Activated B cell treated with CpG ODN at 0.5 μM for 24 hours (primary cell): ENCODE measurements around the gene ROR2. TPM values are rescaled to one million over a fixed set of nuclear protein-coding genes. Genes with fewer than 3 reads are reported as not detected.
"Not testable (repeated sequence)": the region's sequence is repeated elsewhere in the genome, so short reads cannot be mapped to it uniquely, and the experiment has no call there.

Source experiments
- ATAC-seq: fragments of 200-7000 bp; cut with Tn5 transposase; one replicate; pipeline ENCODE4 v1.10.0; 2021; ENCODE audit warnings: low read depth, mild to moderate bottlenecking, moderate library complexity
- CTCF ChIA-PET: fragments of 350-600 bp; sonication (Branson Sonifier 250); formaldehyde crosslinking; loops from one replicate; lab custom pipeline; 2021; ENCODE audit warnings: antibody characterized with exemption; lab: Charles Lee
- POLR2A ChIA-PET: fragments of 350-600 bp; sonication (Branson Sonifier 250); formaldehyde crosslinking; loops from one replicate; lab custom pipeline; 2021; ENCODE audit warnings: antibody characterized with exemption; lab: Charles Lee
- DNase-seq: peaks from one replicate; pipeline ENCODE4 v3.0.0; 2022
- H3K27ac Mint-ChIP-seq: one replicate; pipeline ENCODE4 v1.8.0; 2020; ENCODE audit warnings: mixed read lengths
- H3K27me3 Mint-ChIP-seq: one replicate; pipeline ENCODE4 v1.8.0; 2021; ENCODE audit warnings: mixed read lengths
- H3K36me3 Mint-ChIP-seq: one replicate; pipeline ENCODE4 v1.8.0; 2021; ENCODE audit warnings: low read depth, mixed read lengths
- H3K4me1 Mint-ChIP-seq: one replicate; pipeline ENCODE4 v1.8.0; 2021; ENCODE audit warnings: mixed read lengths
- H3K4me3 Mint-ChIP-seq: one replicate; pipeline ENCODE4 v1.8.0; 2020; ENCODE audit warnings: mild to moderate bottlenecking, mixed read lengths
- H3K9me3 Mint-ChIP-seq: one replicate; pipeline ENCODE4 v1.8.0; 2020; ENCODE audit warnings: mixed read lengths
- CTCF ChIP-seq: fragments of 200-600 bp; IDR thresholded peaks from one replicate; pipeline ENCODE4 v1.8.0; 2022; ENCODE audit warnings: antibody characterized with exemption, mild to moderate bottlenecking
- intact Hi-C: fragments of 100-400 bp; cut with micrococcal nuclease; formaldehyde crosslinking; loops from one replicate; pipeline ENCODE4 v1.15.1; 2024
- total RNA-seq: library from RNA; stranded (reverse); gene quantifications from 2 replicates; pipeline ENCODE4 v1.2.3, GENCODE V29; 2022

ROR2 gene
- total RNA-seq, 1 donor from 2014 or later = not detected

GRCh38 chr9:91623004-91623403, 327.0 kb downstream of the ROR2 start:
- peaks cover 14% of the 10 kb centered on the region for H3K27me3 Mint-ChIP-seq
- peaks cover 6% of the 10 kb centered on the region for H3K9me3 Mint-ChIP-seq
- DNase-seq (no peak), ATAC-seq (no peak)
- H3K27ac Mint-ChIP-seq = no peak overlapping the region
- intact Hi-C loops = no loop called here
- no peak for TF ChIP-seq CTCF
- no peak overlapping the region for H3K4me3 Mint-ChIP-seq
- no peaks in the 10 kb centered on the region for H3K36me3 Mint-ChIP-seq
- CTCF ChIA-PET = no interaction called here
- no peaks in the 10 kb centered on the region for H3K4me1 Mint-ChIP-seq
- POLR2A ChIA-PET = no interaction called here

GRCh38 chr9:91622121-91622520, 327.9 kb downstream of the ROR2 start:
- H3K4me3 Mint-ChIP-seq = not testable (repeated sequence)

GRCh38 chr9:91614044-91614443, 336.0 kb downstream of the ROR2 start:
- H3K4me1 Mint-ChIP-seq, H3K4me3 Mint-ChIP-seq, CTCF ChIA-PET, intact Hi-C loops, DNase-seq, H3K36me3 Mint-ChIP-seq, ATAC-seq, H3K27ac Mint-ChIP-seq, H3K9me3 Mint-ChIP-seq, POLR2A ChIA-PET, H3K27me3 Mint-ChIP-seq: not testable (repeated sequence)

More at GRCh38 chr9:91622121-91622520, 327.9 kb downstream of the ROR2 start:
- intact Hi-C loops, H3K36me3 Mint-ChIP-seq, DNase-seq, CTCF ChIA-PET, H3K9me3 Mint-ChIP-seq, H3K27ac Mint-ChIP-seq, H3K4me1 Mint-ChIP-seq, ATAC-seq, POLR2A ChIA-PET: not testable (repeated sequence)
- H3K27me3 Mint-ChIP-seq = peaks cover 13% of the 10 kb centered on the region

- ChIA-PET POLR2A (no interaction called here), CTCF (no interaction called here)
- DNase-seq = no peak
- peaks cover 3% of the 10 kb centered on the region for H3K27me3 Mint-ChIP-seq
- H3K4me3 Mint-ChIP-seq = no peak overlapping the region
- TF ChIP-seq CTCF = no peak
- H3K27ac Mint-ChIP-seq = no peak overlapping the region
- H3K36me3 Mint-ChIP-seq = no peaks in the 10 kb centered on the region
- H3K9me3 Mint-ChIP-seq = no peaks in the 10 kb centered on the region
- no peak for ATAC-seq
- no peaks in the 10 kb centered on the region for H3K4me1 Mint-ChIP-seq
- intact Hi-C loops = no loop called here
Measured at GRCh38 chr9:91611582-91611981, 338.4 kb downstream of the ROR2 start.

GRCh38 chr9:91606255-91606995, 343.6 kb downstream of the ROR2 start:
- TF ChIP-seq CTCF = no peak
- CTCF ChIA-PET = no interaction called here
- no peak for ATAC-seq
- POLR2A ChIA-PET = no interaction called here
- Mint-ChIP-seq H3K4me1 (no peaks in the 10 kb centered on the region), H3K27ac (no peak overlapping the region), H3K36me3 (no peaks in the 10 kb centered on the region), H3K27me3 (peaks cover 36% of the 10 kb centered on the region), H3K4me3 (no peak overlapping the region), H3K9me3 (no peaks in the 10 kb centered on the region)
- no peak for DNase-seq
- intact Hi-C loops = no loop called here

GRCh38 chr9:91604451-91605179, 345.4 kb downstream of the ROR2 start:
- no peak for DNase-seq
- H3K27ac Mint-ChIP-seq = no peak overlapping the region
- intact Hi-C loops = no loop called here
- TF ChIP-seq CTCF = no peak
- no peak overlapping the region for H3K4me3 Mint-ChIP-seq
- no peak for ATAC-seq
- H3K9me3 Mint-ChIP-seq = no peaks in the 10 kb centered on the region
- ChIA-PET CTCF (no interaction called here), POLR2A (no interaction called here)
- H3K4me1 Mint-ChIP-seq = no peaks in the 10 kb centered on the region
- H3K27me3 Mint-ChIP-seq = peaks cover 36% of the 10 kb centered on the region
- H3K36me3 Mint-ChIP-seq = no peaks in the 10 kb centered on the region
